HG03432 (cell line): ENCODE results near the gene ROPN1B.
"Not testable (repeated sequence)": the region's sequence is repeated elsewhere in the genome, so short reads cannot be mapped to it uniquely, and the experiment has no call there.

Experiments
- ATAC-seq: cut with Tn5 transposase; IDR thresholded peaks from one replicate; pipeline ENCODE4 v1.9.1; 2021; ENCODE audit warnings: mild to moderate bottlenecking, moderate library complexity; ENCODE audit not compliant: unreplicated experiment

The ROPN1B gene

GRCh38 chr3:125957674-125958510 lies 11.1 kb upstream of the ROPN1B start:
- ATAC-seq, result no peak

- no peak for ATAC-seq
These were observed 10.3 kb upstream of the ROPN1B start for GRCh38 chr3:125958511-125959316.

GRCh38 chr3:125959317-125960065 lies 9.5 kb upstream of the ROPN1B start:
- no peak for ATAC-seq

- ATAC-seq, result no peak
These were observed 8.9 kb upstream of the ROPN1B start for GRCh38 chr3:125960066-125960424.

GRCh38 chr3:125960456-125961288 lies 8.3 kb upstream of the ROPN1B start:
- no peak for ATAC-seq

GRCh38 chr3:125961289-125961589 lies 7.7 kb upstream of the ROPN1B start:
- ATAC-seq, result no peak

GRCh38 chr3:125963834-125964233 lies 5.1 kb upstream of the ROPN1B start:
- ATAC-seq, result not testable (repeated sequence)

- no peak for ATAC-seq
These were observed 3.5 kb upstream of the ROPN1B start for GRCh38 chr3:125965505-125965904.

- no peak for ATAC-seq
These were observed 1.8 kb upstream of the ROPN1B start for GRCh38 chr3:125967156-125967555.

GRCh38 chr3:125968121-125968520 lies 857 bp upstream of the ROPN1B start:
- not testable (repeated sequence) for ATAC-seq

- peak; percentile 49 for ATAC-seq
These were observed 3.3 kb downstream of the ROPN1B start for GRCh38 chr3:125971997-125972944.

- not testable (repeated sequence) for ATAC-seq
These were observed 6.4 kb downstream of the ROPN1B start for GRCh38 chr3:125975245-125976002.

- not testable (repeated sequence) for ATAC-seq
These were observed 7.0 kb downstream of the ROPN1B start for GRCh38 chr3:125976003-125976390.

GRCh38 chr3:125977104-125977503 lies 8.1 kb downstream of the ROPN1B start:
- ATAC-seq, result not testable (repeated sequence)

- not testable (repeated sequence) for ATAC-seq
These were observed 16.0 kb downstream of the ROPN1B start for GRCh38 chr3:125984951-125985350.

GRCh38 chr3:125990253-125990970 lies 21.4 kb downstream of the ROPN1B start:
- ATAC-seq, result peak; percentile 73

- ATAC-seq, result not testable (repeated sequence)
These were observed 27.8 kb downstream of the ROPN1B start for GRCh38 chr3:125996751-125997150.

GRCh38 chr3:126002189-126002588 lies 33.2 kb downstream of the ROPN1B start:
- ATAC-seq, result no peak
